Cerebellar cortex (tissue), 1 donor: ENCODE results near the gene SERPING1.

Source experiments
- DNase-seq: peaks from one replicate; pipeline ENCODE4 v3.0.0-alpha.2; 2015; ENCODE audit warnings: low spot score

SERPING1 gene

GRCh38 chr11:57597461-57597915, at the start of gene SERPING1:
Gene SERPING1, plus strand, starts transcription at chr11:57597685. Its CDS starts 586 bp downstream, at chr11:57598271.
- DNase-seq, result peak; percentile 60

GRCh38 chr11:57547854-57548377, 49.6 kb upstream of the SERPING1 start:
- DNase-seq, result no peak

- DNase-seq, result no peak
Observed at GRCh38 chr11:57549983-57550382, 47.5 kb upstream of the SERPING1 start.

- DNase-seq, result no peak
Observed at GRCh38 chr11:57551941-57552340, 45.5 kb upstream of the SERPING1 start.

- DNase-seq, result no peak
Observed at GRCh38 chr11:57552479-57552878, 45.0 kb upstream of the SERPING1 start.

GRCh38 chr11:57555393-57555792, 42.1 kb upstream of the SERPING1 start:
- no peak for DNase-seq

GRCh38 chr11:57556041-57556440, 41.4 kb upstream of the SERPING1 start:
- DNase-seq, result no peak

GRCh38 chr11:57560146-57560545, 37.3 kb upstream of the SERPING1 start:
- no peak for DNase-seq

GRCh38 chr11:57562596-57562995, 34.9 kb upstream of the SERPING1 start:
- peak; percentile 39 for DNase-seq

- DNase-seq, result peak; percentile 58
Observed at GRCh38 chr11:57566005-57566904, 31.2 kb upstream of the SERPING1 start.

- no peak for DNase-seq
Observed at GRCh38 chr11:57566905-57567514, 30.5 kb upstream of the SERPING1 start.

GRCh38 chr11:57567515-57568329, 29.8 kb upstream of the SERPING1 start, which contains the start of gene UBE2L6:
Gene UBE2L6, minus strand, starts transcription at chr11:57567672. Its CDS starts 61 bp downstream, at chr11:57567611.
- DNase-seq, result peak; percentile 45

GRCh38 chr11:57568330-57568766, 29.1 kb upstream of the SERPING1 start:
- peak; percentile 85 for DNase-seq

- no peak for DNase-seq
Observed at GRCh38 chr11:57571606-57572005, 25.9 kb upstream of the SERPING1 start.

GRCh38 chr11:57574061-57574460, 23.4 kb upstream of the SERPING1 start:
- no peak for DNase-seq

- no peak for DNase-seq
Observed at GRCh38 chr11:57584341-57584740, 13.1 kb upstream of the SERPING1 start.

GRCh38 chr11:57585301-57585700, 12.2 kb upstream of the SERPING1 start:
- DNase-seq, result no peak

- DNase-seq, result no peak
Observed at GRCh38 chr11:57586711-57587245, 10.7 kb upstream of the SERPING1 start.

GRCh38 chr11:57588046-57588710, 9.3 kb upstream of the SERPING1 start:
- DNase-seq, result no peak

GRCh38 chr11:57596266-57596885, 1.1 kb upstream of the SERPING1 start:
- DNase-seq, result no peak
